ENCODE measurements around the gene TNS1.
"Not testable (repeated sequence)": the region's sequence is repeated elsewhere in the genome, so short reads cannot be mapped to it uniquely, and the experiment has no call there.

DNA sequence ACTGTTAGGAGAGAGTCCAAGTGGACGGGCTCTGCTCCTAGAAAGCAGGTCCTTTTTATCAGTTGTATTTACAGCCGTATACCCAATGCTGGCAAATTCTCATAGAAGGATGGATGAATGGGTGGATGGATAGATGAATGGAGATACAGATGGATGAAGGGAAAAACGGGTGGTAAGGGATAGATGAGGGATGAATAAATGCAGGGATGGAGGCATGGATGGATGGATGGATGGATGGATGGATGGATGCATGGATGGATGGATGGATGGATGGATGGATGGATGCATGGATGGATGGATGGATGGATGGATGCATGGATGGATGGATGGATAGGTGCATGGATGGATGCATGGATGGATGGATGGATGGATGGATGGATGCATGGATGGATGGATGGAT is 193.8 kb downstream of the TNS1 start:
- TF ChIP-seq, protein P1, sequence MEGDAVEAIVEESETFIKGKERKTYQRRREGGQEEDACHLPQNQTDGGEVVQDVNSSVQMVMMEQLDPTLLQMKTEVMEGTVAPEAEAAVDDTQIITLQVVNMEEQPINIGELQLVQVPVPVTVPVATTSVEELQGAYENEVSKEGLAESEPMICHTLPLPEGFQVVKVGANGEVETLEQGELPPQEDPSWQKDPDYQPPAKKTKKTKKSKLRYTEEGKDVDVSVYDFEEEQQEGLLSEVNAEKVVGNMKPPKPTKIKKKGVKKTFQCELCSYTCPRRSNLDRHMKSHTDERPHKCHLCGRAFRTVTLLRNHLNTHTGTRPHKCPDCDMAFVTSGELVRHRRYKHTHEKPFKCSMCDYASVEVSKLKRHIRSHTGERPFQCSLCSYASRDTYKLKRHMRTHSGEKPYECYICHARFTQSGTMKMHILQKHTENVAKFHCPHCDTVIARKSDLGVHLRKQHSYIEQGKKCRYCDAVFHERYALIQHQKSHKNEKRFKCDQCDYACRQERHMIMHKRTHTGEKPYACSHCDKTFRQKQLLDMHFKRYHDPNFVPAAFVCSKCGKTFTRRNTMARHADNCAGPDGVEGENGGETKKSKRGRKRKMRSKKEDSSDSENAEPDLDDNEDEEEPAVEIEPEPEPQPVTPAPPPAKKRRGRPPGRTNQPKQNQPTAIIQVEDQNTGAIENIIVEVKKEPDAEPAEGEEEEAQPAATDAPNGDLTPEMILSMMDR (IDR thresholded peaks at IDR 0.05): not testable (repeated sequence)
- not testable (repeated sequence) for TF ChIP-seq POLR2A (IDR thresholded peaks at IDR 0.05)

Data from Peyer's patch (tissue), 4 donors.